Measurements from ENCODE around the gene NDUFB2. TPM values are rescaled to one million over a fixed set of nuclear protein-coding genes. Genes with fewer than 3 reads are reported as not detected.

NDUFB2 gene
- total and polyA plus RNA-seq, 2 of the 13 experiments (the other 11 are each of a cell fraction or from before 2014, with no cell fraction given), result 206 to 221 TPM

- TF ChIP-seq ZNF317 (CRISPR knock-in tag; IDR thresholded peaks at IDR 0.05) (peak; percentile 45; the same call in 1 of the 2 replicates), U2AF1 (optimal IDR thresholded peaks at IDR 0.05; ENCODE audit: low read depth, low read length) (no peak), SP1 (IDR thresholded peaks at IDR 0.05) (no peak), SP1 (CRISPR knock-in tag; IDR thresholded peaks at IDR 0.05) (no peak), ZNF800 (CRISPR knock-in tag; IDR thresholded peaks at IDR 0.05) (no peak; the same call in 1 of the 2 replicates), NR2F1 (CRISPR knock-in tag; IDR thresholded peaks at IDR 0.05) (peak; percentile 49 to 66; a peak in 3 of 4 replicates), SMC3 (IDR thresholded peaks at IDR 0.05; ENCODE audit: low read length) (no peak), CBX2 (IDR thresholded peaks at IDR 0.05; ENCODE audit: low read depth, low read length) (no peak), CBX2 (CRISPR knock-in tag; IDR thresholded peaks at IDR 0.05; ENCODE audit: low read depth) (no peak), NCOA2 (CRISPR knock-in tag; IDR thresholded peaks at IDR 0.05) (0 out of 2 replicates have a peak, but pooled peaks have one; percentile 33), NAIF1 (CRISPR knock-in tag; IDR thresholded peaks at IDR 0.05; ENCODE audit: borderline replicate concordance) (no peak), ISL2 (CRISPR knock-in tag; IDR thresholded peaks at IDR 0.05) (peak; percentile 60), HNF1B (CRISPR knock-in tag; IDR thresholded peaks at IDR 0.05) (0 out of 2 replicates have a peak, but pooled peaks have one; percentile 19), ZNF605 (CRISPR knock-in tag; IDR thresholded peaks at IDR 0.05) (no peak), PCBP1 (IDR thresholded peaks at IDR 0.05; ENCODE audit: borderline replicate concordance, low read depth, low read length) (no peak), TBP (CRISPR knock-in tag; IDR thresholded peaks at IDR 0.05) (no peak), CREB3 (CRISPR knock-in tag; IDR thresholded peaks at IDR 0.05) (no peak), ATF4 (CRISPR knock-in tag; IDR thresholded peaks at IDR 0.05) (no peak), SIN3B (IDR thresholded peaks at IDR 0.05; ENCODE audit: low read length) (no peak), MED8 (CRISPR knock-in tag; IDR thresholded peaks at IDR 0.05; ENCODE audit: insufficient replicate concordance) (no peak), ZFP41 (CRISPR knock-in tag; IDR thresholded peaks at IDR 0.05; ENCODE audit: borderline replicate concordance) (no peak), GPBP1L1 (CRISPR knock-in tag; IDR thresholded peaks at IDR 0.05) (no peak), HINFP (CRISPR knock-in tag; IDR thresholded peaks at IDR 0.05; ENCODE audit: low read depth) (no peak)
Measured at GRCh38 chr7:140744005-140744404, 47.5 kb downstream of the NDUFB2 start (continued).
